ENCODE data around the gene FAM229A. TPM values are rescaled to one million over a fixed set of nuclear protein-coding genes. Genes with fewer than 3 reads are reported as not detected.
A peak's percentile ranks its signal among the peaks of the same experiment; 100 is the strongest.

FAM229A gene
- total and polyA plus RNA-seq, 2 of the 8 experiments (the other 6 are each of a cell fraction or from before 2014, with no cell fraction given): 4.1 to 4.2 TPM

- no peak for TF ChIP-seq GABPA (IDR thresholded peaks at IDR 0.05; ENCODE audit: borderline replicate concordance, insufficient read depth, low read length)
- peak; percentile 80 for TF ChIP-seq TAF7 (optimal IDR thresholded peaks at IDR 0.05; ENCODE audit: borderline replicate concordance, low read depth, low read length)
- peak; percentile 10 for TF ChIP-seq MAX (IDR thresholded peaks at IDR 0.05)
- no peak; the same call in none of the 2 replicates for TF ChIP-seq CHD2 (IDR thresholded peaks at IDR 0.05; ENCODE audit: low read length)
- TF ChIP-seq ZNF274 (IDR thresholded peaks at IDR 0.05; ENCODE audit: borderline replicate concordance, extremely low read depth, low read length): no peak
- TF ChIP-seq BRCA1 (IDR thresholded peaks at IDR 0.05; ENCODE audit: low read depth, low read length): no peak
- TF ChIP-seq KDM4A (IDR thresholded peaks at IDR 0.05; ENCODE audit: low read depth, low read length, severe bottlenecking): peak; percentile 41
- TF ChIP-seq RFX5 (IDR thresholded peaks at IDR 0.05; ENCODE audit: borderline replicate concordance, low read depth, low read length): no peak
- TF ChIP-seq YY1 (IDR thresholded peaks at IDR 0.05; ENCODE audit: low read depth, low read length): peak; percentile 95
- no peak for TF ChIP-seq SIRT6 (IDR thresholded peaks at IDR 0.05; ENCODE audit: low read length)
- peak; percentile 91 for TF ChIP-seq PHF8 (conservative IDR thresholded peaks at IDR 0.05; ENCODE audit: low read depth, low read length)
- TF ChIP-seq HDAC2 (IDR thresholded peaks at IDR 0.05; ENCODE audit: borderline replicate concordance in 1 of 2, low read depth in 2 of 2, low read length in 2 of 2): peak in 1 of 2 experiments; percentile 85; a peak in 1 of 4 replicates
- no peak for TF ChIP-seq JUN (IDR thresholded peaks at IDR 0.05; ENCODE audit: low read depth, low read length)
- no peak for TF ChIP-seq SUZ12 (IDR thresholded peaks at IDR 0.05; ENCODE audit: low read length)
- peak; percentile 89 for TF ChIP-seq ASH2L (IDR thresholded peaks at IDR 0.05; ENCODE audit: low read length)
- TF ChIP-seq NANOG (IDR thresholded peaks at IDR 0.05; ENCODE audit: insufficient read depth, low read depth, low read length, poor library complexity, severe bottlenecking): no peak
- TF ChIP-seq TEAD4 (IDR thresholded peaks at IDR 0.05; ENCODE audit: low read depth, low read length): no peak
- no peak for TF ChIP-seq CBX8 (IDR thresholded peaks at IDR 0.05; ENCODE audit: borderline replicate concordance, low read depth, low read length)
- peak; percentile 44; the same call in 1 of the 2 replicates for TF ChIP-seq RBBP5 (IDR thresholded peaks at IDR 0.05; ENCODE audit: borderline replicate concordance, low read depth, low read length)
- TF ChIP-seq NRF1 (IDR thresholded peaks at IDR 0.05; ENCODE audit: low read depth, low read length): no peak
- peak; percentile 99 for TF ChIP-seq KDM5A (IDR thresholded peaks at IDR 0.05; ENCODE audit: low read length)
- TF ChIP-seq CHD1 (IDR thresholded peaks at IDR 0.05; ENCODE audit: low read depth, low read length): no peak; the same call in none of the 2 replicates
- peak; percentile 41; the same call in 1 of the 2 replicates for TF ChIP-seq EGR1 (IDR thresholded peaks at IDR 0.05; ENCODE audit: borderline replicate concordance, low read depth, low read length)
- TF ChIP-seq EP300 (IDR thresholded peaks at IDR 0.05; ENCODE audit: borderline replicate concordance in 1 of 2, low read depth in 2 of 2, low read length in 2 of 2): no peak
Observed at GRCh38 chr1:32394141-32394889, 32.0 kb upstream of the FAM229A start, which contains the start of gene BSDC1 (continued).
